ENCODE results near the gene FOXE1.

- TF ChIP-seq CTCF (IDR thresholded peaks at IDR 0.05; ENCODE audit: low read length) (no peak), EZH2 (optimal IDR thresholded peaks at IDR 0.05; ENCODE audit: low read depth, low read length) (no peak)
Measured at GRCh38 chr9:97852001-97852398, 1.0 kb upstream of the FOXE1 start.

All from MM.1S (cell line).